GM19324 (cell line): Measurements from ENCODE around the gene DCPS.
A peak's percentile ranks its signal among the peaks of the same experiment; 100 is the strongest.
"Not testable (repeated sequence)": the region's sequence is repeated elsewhere in the genome, so short reads cannot be mapped to it uniquely, and the experiment has no call there.

Experiments used
- ATAC-seq: cut with Tn5 transposase; IDR thresholded peaks from one replicate; pipeline ENCODE4 v1.9.1; 2021; ENCODE audit warnings: mild to moderate bottlenecking, moderate library complexity; ENCODE audit not compliant: unreplicated experiment, low FRiP score

The DCPS gene

GRCh38 chr11:126303623-126304456 is at the start of gene DCPS:
DCPS (plus strand) TSS chr11:126304060; CDS start chr11:126304081, 21 bp downstream.
- ATAC-seq = peak; percentile 91

- ATAC-seq = no peak
These were observed 49.0 kb upstream of the DCPS start for GRCh38 chr11:126254819-126255218.

GRCh38 chr11:126255507-126255906 is 48.4 kb upstream of the DCPS start:
- ATAC-seq = not testable (repeated sequence)

- ATAC-seq = no peak
These were observed 47.6 kb upstream of the DCPS start for GRCh38 chr11:126256216-126256615.

GRCh38 chr11:126257144-126257543 is 46.7 kb upstream of the DCPS start:
- no peak for ATAC-seq

- ATAC-seq = no peak
These were observed 46.1 kb upstream of the DCPS start for GRCh38 chr11:126257764-126258163.

GRCh38 chr11:126262216-126262615 is 41.6 kb upstream of the DCPS start:
- no peak for ATAC-seq

- ATAC-seq = no peak
These were observed 40.4 kb upstream of the DCPS start for GRCh38 chr11:126263489-126263888.

- no peak for ATAC-seq
These were observed 38.0 kb upstream of the DCPS start for GRCh38 chr11:126265811-126266210.

GRCh38 chr11:126267650-126268049 is 36.2 kb upstream of the DCPS start:
- ATAC-seq = no peak

GRCh38 chr11:126268361-126268707 is 35.5 kb upstream of the DCPS start:
- no peak for ATAC-seq

GRCh38 chr11:126268708-126269579 is 34.9 kb upstream of the DCPS start, which contains the start of the genes FOXRED1 and SRPRA:
FOXRED1 (plus strand) TSS chr11:126269154; CDS start chr11:126269207, 53 bp downstream.
SRPRA (minus strand) TSS chr11:126268895; CDS start chr11:126268804, 91 bp downstream.
- peak; percentile 99 for ATAC-seq

- ATAC-seq = no peak
These were observed 26.5 kb upstream of the DCPS start for GRCh38 chr11:126277322-126277721.

GRCh38 chr11:126277780-126278179 is 26.1 kb upstream of the DCPS start:
- no peak for ATAC-seq

- ATAC-seq = no peak
These were observed 24.7 kb upstream of the DCPS start for GRCh38 chr11:126279191-126279590.

GRCh38 chr11:126280595-126280994 is 23.3 kb upstream of the DCPS start:
- ATAC-seq = no peak

GRCh38 chr11:126281245-126281644 is 22.6 kb upstream of the DCPS start:
- ATAC-seq = no peak

- ATAC-seq = no peak
These were observed 22.1 kb upstream of the DCPS start for GRCh38 chr11:126281666-126282175.

GRCh38 chr11:126282361-126282735 is 21.5 kb upstream of the DCPS start:
- no peak for ATAC-seq

- ATAC-seq = peak; percentile 73
These were observed 20.9 kb upstream of the DCPS start, which contains the start of gene TIRAP for GRCh38 chr11:126282736-126283591. TIRAP (plus strand) TSS chr11:126283093; CDS start chr11:126290895, 7,802 bp downstream.
